Right forelimb (tissue), 1 donor: ENCODE results near the gene ANTXR1.
A peak's percentile ranks its signal among the peaks of the same experiment; 100 is the strongest.
"Not testable (repeated sequence)": the region's sequence is repeated elsewhere in the genome, so short reads cannot be mapped to it uniquely, and the experiment has no call there.

Source experiments
- DNase-seq: peaks from one replicate; pipeline ENCODE4 v3.0.0-alpha.2; 2018

ANTXR1 gene

DNA sequence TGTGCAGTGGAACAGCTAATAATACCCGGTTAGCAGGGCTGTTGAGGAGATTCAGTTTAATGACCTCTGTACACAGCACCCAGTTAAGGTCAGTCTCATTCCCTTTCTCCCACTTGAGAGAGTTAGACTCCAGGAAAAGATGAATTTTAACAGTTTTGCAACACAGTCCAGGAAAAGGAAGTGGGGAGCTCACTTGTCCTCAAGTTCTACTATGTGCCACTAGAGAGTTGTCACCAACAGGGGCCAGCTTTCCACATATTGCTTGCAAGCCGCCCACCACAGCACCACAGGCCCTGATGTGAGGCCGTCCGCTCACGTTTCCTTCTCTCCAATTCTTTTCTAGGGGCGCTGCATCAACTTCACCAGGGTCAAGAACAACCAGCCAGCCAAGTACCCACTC lies 231.9 kb downstream of the ANTXR1 start:
- no peak for DNase-seq

DNA sequence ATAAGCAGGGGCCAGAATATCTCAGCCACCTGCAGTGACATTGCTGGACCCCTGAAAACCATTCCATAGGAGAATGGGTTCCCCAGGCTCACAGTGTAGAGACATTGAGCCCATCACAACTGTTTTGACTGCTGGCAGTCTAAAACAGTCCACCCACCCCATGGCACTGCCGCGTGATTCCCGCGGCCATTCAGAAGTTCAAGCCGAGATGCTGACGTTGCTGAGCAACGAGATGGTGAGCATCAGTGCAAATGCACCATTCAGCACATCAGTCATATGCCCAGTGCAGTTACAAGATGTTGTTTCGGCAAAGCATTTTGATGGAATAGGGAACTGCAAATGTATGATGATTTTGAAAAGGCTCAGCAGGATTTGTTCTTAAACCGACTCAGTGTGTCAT lies 234.6 kb downstream of the ANTXR1 start:
- no peak for DNase-seq

DNA sequence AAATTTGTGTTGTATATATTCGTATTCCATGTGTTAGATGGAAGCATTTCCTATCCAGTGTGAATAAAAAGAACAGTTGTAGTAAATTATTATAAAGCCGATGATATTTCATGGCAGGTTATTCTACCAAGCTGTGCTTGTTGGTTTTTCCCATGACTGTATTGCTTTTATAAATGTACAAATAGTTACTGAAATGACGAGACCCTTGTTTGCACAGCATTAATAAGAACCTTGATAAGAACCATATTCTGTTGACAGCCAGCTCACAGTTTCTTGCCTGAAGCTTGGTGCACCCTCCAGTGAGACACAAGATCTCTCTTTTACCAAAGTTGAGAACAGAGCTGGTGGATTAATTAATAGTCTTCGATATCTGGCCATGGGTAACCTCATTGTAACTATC lies 235.3 kb downstream of the ANTXR1 start:
- DNase-seq: no peak

DNA sequence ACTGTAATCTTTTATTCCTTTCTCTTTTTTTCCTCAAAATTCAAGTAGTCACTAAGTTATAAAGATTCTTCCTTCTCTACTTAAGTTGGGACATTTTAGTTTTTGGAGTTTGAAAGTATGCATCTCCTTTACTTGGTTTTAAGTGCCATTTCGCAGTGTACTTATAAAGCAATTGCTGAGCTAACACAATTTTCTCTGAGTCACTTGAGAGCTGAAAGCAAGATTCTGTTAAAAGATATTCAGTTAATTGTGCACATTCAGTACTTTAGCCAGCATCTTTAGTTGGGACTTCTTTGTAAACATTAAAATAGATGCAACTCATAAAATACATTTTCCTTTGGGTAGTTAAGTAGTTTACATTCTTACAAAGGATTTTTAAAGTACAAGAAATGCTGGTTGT lies 238.0 kb downstream of the ANTXR1 start:
- no peak for DNase-seq

DNA sequence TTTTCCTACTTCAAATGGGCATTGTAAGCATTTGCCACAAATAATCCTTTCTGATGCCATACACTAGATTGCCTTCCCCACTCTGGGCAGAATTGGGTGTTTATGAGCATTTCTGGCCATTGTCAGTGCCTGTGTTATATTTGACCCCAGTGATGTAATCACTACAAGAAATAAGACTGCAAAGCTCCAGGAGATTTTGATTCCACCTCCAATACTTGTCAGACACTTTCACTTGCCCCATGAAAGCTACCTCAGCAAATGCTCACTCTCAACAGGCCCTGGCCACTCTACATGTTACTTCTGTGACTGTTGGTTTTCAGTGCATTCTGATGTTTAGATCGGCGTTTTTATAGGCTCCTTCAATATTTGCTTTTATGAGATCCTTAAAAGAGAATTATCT lies 239.0 kb downstream of the ANTXR1 start:
- no peak for DNase-seq

GRCh38 chr2:69253112-69253511 lies 240.1 kb downstream of the ANTXR1 start:
- DNase-seq: no peak

DNA sequence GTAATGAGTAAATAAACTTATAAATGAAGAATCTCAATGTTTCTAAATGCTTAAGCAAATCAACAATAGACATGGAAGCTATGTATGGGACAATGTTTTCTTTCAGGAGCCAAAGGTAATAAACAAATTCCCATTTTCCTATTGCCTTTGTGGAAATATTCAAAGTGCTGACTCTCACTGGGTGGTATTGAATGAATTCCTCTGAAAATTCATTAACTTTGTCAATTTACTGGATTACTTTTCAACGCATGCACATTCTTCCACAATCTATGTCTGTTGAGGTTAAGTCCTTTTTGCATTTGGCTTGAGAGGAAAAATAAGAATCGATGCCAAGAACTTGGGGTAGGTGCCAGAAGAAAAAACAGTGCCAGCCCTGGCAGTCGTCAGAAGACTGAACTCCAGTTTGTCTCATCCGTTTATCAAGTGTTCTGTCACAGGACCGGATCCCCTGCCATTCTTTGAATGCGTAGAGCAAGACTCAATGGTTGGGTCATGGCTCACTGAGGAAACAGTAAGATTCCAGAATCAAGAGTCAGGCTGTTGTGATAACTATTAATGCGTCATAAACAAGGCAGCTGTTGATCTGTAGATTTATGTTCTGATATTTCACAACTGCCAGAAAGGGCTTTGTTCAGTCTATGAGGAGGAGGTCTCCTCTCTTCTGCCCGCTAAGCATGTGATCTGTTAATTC lies 240.8 kb downstream of the ANTXR1 start:
- DNase-seq: peak; percentile 63

DNA sequence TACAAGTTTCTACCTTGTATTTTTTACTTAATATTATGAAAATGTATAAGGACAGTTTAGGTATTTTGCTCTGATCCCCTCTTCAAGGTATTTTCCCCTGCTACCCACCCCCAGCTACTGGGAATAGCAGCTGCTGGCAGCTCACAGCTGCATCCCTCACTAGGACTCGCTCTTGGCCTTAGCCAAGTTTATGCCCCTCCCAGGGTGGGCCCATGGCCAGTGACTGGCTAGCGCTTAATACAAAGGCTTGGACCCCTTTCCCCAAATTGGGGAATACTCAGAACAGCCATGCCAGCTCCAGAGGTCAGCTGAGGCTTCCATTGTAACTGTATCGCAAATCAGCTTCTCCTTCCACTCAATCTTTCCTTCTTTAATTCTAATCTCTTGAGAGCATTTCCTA lies 242.8 kb downstream of the ANTXR1 start:
- peak; percentile 59 for DNase-seq

GRCh38 chr2:69259994-69260591 lies 247.1 kb downstream of the ANTXR1 start:
- DNase-seq: not testable (repeated sequence)

- no peak for DNase-seq
Measured at GRCh38 chr2:69260666-69261065, 247.7 kb downstream of the ANTXR1 start.

- DNase-seq: no peak
Measured at GRCh38 chr2:69269330-69269729, 256.4 kb downstream of the ANTXR1 start.

GRCh38 chr2:69271831-69272257 lies 258.9 kb downstream of the ANTXR1 start:
- DNase-seq: no peak

GRCh38 chr2:69272803-69273471 lies 260.0 kb downstream of the ANTXR1 start:
- DNase-seq: peak; percentile 72

DNA sequence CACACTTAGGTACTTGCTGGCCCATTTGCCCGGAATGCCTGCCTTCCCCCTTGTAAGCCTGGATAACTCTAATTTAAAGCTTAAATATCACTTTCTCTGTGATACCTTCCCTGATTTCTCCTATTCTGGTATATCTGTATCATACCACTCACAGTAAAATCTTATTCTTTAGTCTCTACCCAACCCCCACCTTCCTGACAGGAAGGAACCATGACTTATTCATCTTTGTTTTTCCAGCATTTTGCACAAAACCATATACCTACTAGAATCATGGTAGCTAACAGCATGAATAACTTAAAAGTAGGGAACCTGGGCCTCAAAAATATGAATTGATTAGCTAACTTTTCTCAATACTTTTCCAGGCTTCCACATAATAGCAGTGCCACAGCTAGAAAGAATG lies 262.5 kb downstream of the ANTXR1 start:
- DNase-seq: no peak

DNA sequence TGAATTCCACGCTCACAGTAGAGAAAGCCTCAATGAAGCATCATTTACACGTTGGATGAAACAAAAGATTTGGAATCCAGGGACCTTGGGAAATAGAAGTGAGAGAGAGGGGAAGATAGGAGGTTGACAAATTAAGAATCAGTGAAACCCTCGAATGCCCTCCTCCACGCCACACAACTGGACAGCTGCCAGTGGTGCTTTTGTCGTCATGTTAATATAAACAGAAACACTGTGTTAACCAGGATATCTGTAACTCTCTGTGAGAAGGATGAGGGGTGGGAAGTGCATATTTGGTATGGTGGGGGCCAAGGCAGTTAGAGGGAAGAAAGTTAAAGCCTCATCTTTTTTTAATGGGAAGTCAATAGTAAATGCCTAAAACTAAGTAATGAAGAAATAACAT lies 265.4 kb downstream of the ANTXR1 start:
- DNase-seq: no peak

DNA sequence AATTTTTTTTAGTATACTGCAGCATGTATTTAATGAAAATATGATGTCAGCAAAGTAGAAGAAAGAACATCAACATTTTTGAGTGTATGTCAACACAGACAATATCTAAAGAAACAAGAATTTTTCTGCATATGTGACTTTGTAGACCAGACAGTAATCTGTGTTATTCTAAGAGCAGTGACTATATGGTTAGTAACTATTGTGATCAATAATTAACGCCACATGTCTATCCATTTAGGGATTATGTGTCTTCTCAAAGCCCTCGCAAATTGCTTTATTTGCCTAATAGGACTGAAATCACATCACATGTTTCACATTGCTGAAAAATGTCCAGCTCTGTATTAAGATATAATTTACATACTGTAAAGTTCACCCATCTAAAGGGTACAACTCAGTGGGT lies 266.2 kb downstream of the ANTXR1 start:
- no peak for DNase-seq

- DNase-seq: no peak
Measured at GRCh38 chr2:69279931-69280681, 267.1 kb downstream of the ANTXR1 start.

DNA sequence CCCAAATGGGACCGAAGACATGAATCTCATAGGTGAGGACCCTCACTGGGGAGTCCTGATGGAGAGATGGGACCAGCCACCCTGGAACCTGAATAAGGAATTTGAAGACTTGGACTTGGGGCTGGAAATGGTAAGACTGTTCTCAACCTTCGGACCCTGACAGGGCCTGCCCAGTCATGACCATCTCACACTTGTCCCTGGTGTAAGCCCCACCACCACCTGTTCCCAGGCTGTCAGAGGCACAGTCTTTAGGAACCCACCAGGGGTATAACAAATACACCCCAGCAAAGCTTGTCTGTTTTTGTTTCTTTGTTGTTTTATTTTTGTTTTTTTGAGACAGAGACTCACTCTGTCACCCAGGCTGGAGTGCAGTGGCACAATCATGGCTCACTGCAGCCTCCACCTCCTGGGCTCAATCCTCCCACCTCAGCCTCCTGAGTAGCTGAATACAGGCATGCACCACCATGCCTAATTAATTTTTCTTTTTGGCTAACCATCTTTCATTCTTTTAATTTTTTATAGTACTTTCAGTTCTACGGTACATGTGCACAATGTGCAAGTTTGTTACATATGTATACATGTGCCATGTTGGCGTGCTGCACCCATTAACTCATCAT lies 267.9 kb downstream of the ANTXR1 start:
- no peak for DNase-seq

- DNase-seq: no peak
Measured at GRCh38 chr2:69285379-69285894, 272.5 kb downstream of the ANTXR1 start.

- DNase-seq: no peak
Measured at GRCh38 chr2:69287544-69287943, 274.6 kb downstream of the ANTXR1 start.

DNA sequence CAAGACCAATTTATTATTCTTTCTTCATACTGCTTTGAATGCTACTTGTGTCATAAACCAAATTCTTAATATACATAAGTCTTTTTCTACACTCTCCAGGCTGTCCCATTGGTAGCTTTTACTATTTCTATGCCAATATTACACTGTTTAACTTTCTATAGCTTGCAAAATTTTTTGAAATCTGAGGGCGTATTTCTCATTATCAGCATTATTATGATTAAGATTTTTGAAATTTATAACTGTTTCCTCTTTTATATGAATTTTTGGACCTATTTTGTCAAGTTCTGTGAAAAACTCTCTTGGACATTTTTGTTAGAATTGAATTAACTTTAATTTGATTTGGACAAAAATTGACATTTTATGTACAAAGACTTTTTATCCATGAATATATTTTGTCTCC lies 275.4 kb downstream of the ANTXR1 start:
- DNase-seq: no peak

GRCh38 chr2:69291004-69291650 lies 278.1 kb downstream of the ANTXR1 start:
- DNase-seq: no peak
